ENCODE measurements around the gene YJEFN3. TPM values are rescaled to one million over a fixed set of nuclear protein-coding genes. Genes with fewer than 3 reads are reported as not detected.

YJEFN3 gene, protein sequence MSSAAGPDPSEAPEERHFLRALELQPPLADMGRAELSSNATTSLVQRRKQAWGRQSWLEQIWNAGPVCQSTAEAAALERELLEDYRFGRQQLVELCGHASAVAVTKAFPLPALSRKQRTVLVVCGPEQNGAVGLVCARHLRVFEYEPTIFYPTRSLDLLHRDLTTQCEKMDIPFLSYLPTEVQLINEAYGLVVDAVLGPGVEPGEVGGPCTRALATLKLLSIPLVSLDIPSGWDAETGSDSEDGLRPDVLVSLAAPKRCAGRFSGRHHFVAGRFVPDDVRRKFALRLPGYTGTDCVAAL
- total RNA-seq (10 to 100 TPM; 15.6 to 18.7 TPM), polyA plus RNA-seq (under 1 TPM in 1 of 2 donors, not detected in 1; 0.25 TPM)

DNA sequence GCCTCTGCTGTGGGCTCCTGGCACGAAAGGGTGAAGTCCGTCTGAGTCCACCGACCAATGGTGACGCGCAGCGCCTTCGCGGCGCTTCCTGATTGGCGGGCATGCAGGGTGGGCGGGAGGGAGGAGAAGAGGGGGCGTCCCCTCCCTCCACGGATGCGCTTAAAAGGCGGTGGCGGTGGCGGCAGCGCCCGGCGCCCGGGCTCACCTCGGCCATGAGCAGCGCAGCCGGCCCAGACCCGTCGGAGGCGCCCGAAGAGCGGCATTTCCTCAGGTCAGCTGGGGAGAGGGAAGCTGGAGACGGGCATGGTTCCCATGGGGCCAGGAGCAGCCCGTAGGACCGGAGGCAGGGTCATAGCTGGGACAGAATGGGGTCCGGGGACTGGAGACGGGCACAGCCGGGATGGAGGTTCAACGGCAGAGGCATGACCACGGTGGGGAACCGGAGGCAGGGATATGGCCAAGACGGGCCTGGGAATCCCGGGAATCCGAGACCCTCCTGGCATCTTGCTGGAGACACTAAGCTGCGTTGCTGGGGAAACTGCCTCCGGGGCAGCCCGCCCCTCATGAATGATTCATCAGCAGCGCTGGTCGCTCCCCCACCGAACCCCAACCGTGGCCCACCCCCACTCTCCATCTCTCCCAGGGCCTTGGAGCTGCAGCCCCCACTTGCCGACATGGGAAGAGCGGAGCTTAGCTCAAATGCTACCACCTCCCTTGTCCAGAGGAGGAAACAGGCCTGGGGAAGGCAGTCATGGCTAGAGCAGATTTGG, at the start of gene YJEFN3:
Gene YJEFN3, plus strand, starts transcription at position 191 of the 770 bp plus-strand sequence. Its CDS starts 22 bp downstream, at position 213.
- no peaks in the 10 kb centered on the region for H3K27me3 Mint-ChIP-seq
- H3K4me1 Mint-ChIP-seq, result peaks cover 3 to 16% (median 10%) of the 10 kb centered on the region in 4 donors
- intact Hi-C loops (cut with micrococcal nuclease), result no loop called here
- no peaks in the 10 kb centered on the region for H3K9me3 Mint-ChIP-seq
- Histone ChIP-seq H3K27ac (ENCODE audit: low read depth, low read length) (no peak within 1 kb of the TSS), H3K4me3 (ENCODE audit: low read length in 2 of 2) (no peak within 1 kb of the TSS), H3K4me1 (ENCODE audit: insufficient read depth, low read length) (peaks cover 12% of the 10 kb centered on the region), H3K27me3 (ENCODE audit: insufficient read depth, low read length) (no peaks in the 10 kb centered on the region), H3K36me3 (ENCODE audit: insufficient read depth, low read length) (peaks cover 25% of the 10 kb centered on the region), H3K9me3 (ENCODE audit: control insufficient read depth in 1 of 2, low read length in 2 of 2) (no peaks in the 10 kb centered on the region)
- H3K36me3 Mint-ChIP-seq, result peaks cover 9 to 37% of the 10 kb centered on the region in 2 donors
- no peak within 1 kb of the TSS for H3K4me3 Mint-ChIP-seq
- CTCF ChIA-PET (ENCODE audit: partially characterized antibody), result interaction anchor here (1.1 to 6.0 kb wide), 3 partner anchors 115 to 430 kb away, joined by 3 to 50 read pairs (median 3); partner anchors contain the start of gene GMIP
- POLR2A ChIA-PET (ENCODE audit: partially characterized antibody), result interaction anchor here (0.7 to 1.7 kb wide), 2 partner anchors 10 to 12 kb away, joined by 4 read pairs; no protein-coding TSS in a partner anchor
- H3K27ac Mint-ChIP-seq, result peak within 1 kb of the TSS in 4 of 7 donors; percentile 22 to 88 (median 80)
- no peak for DNase-seq

DNA sequence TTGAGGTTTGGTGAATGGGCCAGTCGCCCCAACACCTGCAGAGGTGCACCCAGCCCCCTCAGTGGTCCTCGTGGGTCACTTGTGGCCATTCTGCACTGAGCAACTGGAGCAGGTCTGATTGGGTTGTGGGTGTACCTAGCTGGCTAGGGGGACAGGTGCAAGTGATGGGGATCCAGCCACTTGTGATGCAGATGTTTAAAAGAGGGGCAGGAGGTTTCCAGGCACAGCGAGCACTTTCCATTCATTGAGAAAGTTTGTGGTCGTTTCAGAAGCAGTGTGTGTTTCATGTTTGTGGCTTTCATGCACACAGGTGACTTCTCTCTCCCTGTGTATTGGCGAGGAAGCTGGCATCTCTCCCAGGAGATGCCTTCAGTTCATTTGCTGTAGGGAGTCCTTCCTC, 48.0 kb upstream of the YJEFN3 start:
- no peaks in the 10 kb centered on the region for H3K27me3 Mint-ChIP-seq
- POLR2A ChIA-PET (ENCODE audit: partially characterized antibody), result interaction anchor here (2.0 kb wide), 1 partner anchor 75 kb away, joined by 7 read pairs; the partner anchor contains the start of gene GATAD2A
- H3K4me1 Mint-ChIP-seq, result peaks cover 31 to 81% (median 57%) of the 10 kb centered on the region in 4 donors
- H3K9me3 Mint-ChIP-seq, result no peaks in the 10 kb centered on the region
- peaks cover 65% of the 10 kb centered on the region for H3K4me1 ChIP-seq (ENCODE audit: insufficient read depth, low read length)
- no peaks in the 10 kb centered on the region for H3K9me3 ChIP-seq (ENCODE audit: control insufficient read depth in 1 of 2, low read length in 2 of 2)
- DNase-seq, result no peak
- peaks cover 11 to 40% of the 10 kb centered on the region in 2 donors for H3K36me3 Mint-ChIP-seq
- no peak overlapping the region for H3K27ac ChIP-seq (ENCODE audit: low read depth, low read length)
- no peak overlapping the region for H3K4me3 Mint-ChIP-seq
- H3K27me3 ChIP-seq (ENCODE audit: insufficient read depth, low read length), result no peaks in the 10 kb centered on the region
- no peak overlapping the region for H3K4me3 ChIP-seq (ENCODE audit: low read length in 2 of 2)
- H3K36me3 ChIP-seq (ENCODE audit: insufficient read depth, low read length), result peaks cover 15% of the 10 kb centered on the region
- CTCF ChIA-PET (ENCODE audit: partially characterized antibody), result interaction anchor here (0.8 to 1.9 kb wide), 4 partner anchors 10 to 66 kb away, joined by 3 to 8 read pairs (median 4); no protein-coding TSS in a partner anchor
- H3K27ac Mint-ChIP-seq, result peak overlapping the region in 6 of 7 donors; percentile 49 to 85 (median 72)
- intact Hi-C loops (cut with micrococcal nuclease), result no loop called here

DNA sequence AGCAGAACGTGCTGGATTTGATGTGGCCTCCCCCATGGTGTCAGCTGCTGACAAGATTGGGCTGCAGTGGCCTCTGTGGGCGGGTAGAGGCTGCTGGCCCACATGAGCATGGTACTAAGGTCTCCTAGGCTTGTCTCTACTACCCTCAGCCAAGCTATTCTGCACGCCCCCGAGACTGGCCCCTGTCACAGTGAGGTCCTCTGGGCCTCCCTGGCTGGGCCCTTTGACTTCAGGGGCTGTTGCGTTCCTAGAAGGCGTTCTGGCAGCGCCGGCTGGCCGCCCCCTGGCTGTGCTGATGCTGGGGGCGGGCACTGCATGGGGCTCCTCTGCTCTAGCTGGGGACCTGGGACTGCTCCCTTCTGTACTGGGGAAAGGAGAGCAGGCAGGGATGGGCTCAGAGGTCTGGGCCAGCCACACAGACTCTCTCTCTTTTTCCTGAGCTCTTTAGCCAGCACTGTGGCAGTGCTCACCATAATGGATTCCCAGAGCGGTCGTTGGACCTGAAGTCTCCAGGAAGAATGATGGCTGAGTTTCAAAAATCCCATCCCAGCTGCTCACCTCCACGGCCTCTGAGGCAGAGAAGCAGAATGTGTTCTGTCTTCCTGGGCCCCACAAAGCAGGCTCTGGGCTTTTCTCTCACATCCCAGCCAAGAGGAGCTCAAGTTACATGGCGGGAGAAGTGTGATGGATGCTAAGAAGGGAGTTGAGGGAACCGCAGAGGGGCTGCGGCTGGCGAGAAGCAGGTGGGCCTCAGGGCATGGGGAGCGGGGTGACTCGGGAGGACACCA, 45.7 kb upstream of the YJEFN3 start:
- H3K4me1 ChIP-seq (ENCODE audit: insufficient read depth, low read length), result peaks cover 65% of the 10 kb centered on the region
- H3K9me3 ChIP-seq (ENCODE audit: control insufficient read depth in 1 of 2, low read length in 2 of 2), result no peaks in the 10 kb centered on the region
- Mint-ChIP-seq H3K4me3 (no peak overlapping the region), H3K27me3 (no peaks in the 10 kb centered on the region), H3K4me1 (peaks cover 18 to 80% (median 52%) of the 10 kb centered on the region in 4 donors), H3K9me3 (no peaks in the 10 kb centered on the region), H3K27ac (peak overlapping the region; percentile 68 to 89 (median 69)), H3K36me3 (peaks cover 11 to 27% of the 10 kb centered on the region in 2 donors)
- no peaks in the 10 kb centered on the region for H3K27me3 ChIP-seq (ENCODE audit: insufficient read depth, low read length)
- H3K4me3 ChIP-seq (ENCODE audit: low read length in 2 of 2), result no peak overlapping the region
- DNase-seq, result no peak
- ChIA-PET POLR2A (ENCODE audit: partially characterized antibody) (interaction anchor here (1.4 to 4.1 kb wide), 2 partner anchors 23 to 78 kb away, joined by 3 to 20 read pairs; partner anchors contain the start of gene GATAD2A), CTCF (ENCODE audit: partially characterized antibody) (interaction anchor here (0.6 to 1.2 kb wide), 3 partner anchors 49 to 119 kb away, joined by 3 read pairs; no protein-coding TSS in a partner anchor)
- H3K36me3 ChIP-seq (ENCODE audit: insufficient read depth, low read length), result peaks cover 15% of the 10 kb centered on the region
- H3K27ac ChIP-seq (ENCODE audit: low read depth, low read length), result no peak overlapping the region
- intact Hi-C loops (cut with micrococcal nuclease), result no loop called here

DNA sequence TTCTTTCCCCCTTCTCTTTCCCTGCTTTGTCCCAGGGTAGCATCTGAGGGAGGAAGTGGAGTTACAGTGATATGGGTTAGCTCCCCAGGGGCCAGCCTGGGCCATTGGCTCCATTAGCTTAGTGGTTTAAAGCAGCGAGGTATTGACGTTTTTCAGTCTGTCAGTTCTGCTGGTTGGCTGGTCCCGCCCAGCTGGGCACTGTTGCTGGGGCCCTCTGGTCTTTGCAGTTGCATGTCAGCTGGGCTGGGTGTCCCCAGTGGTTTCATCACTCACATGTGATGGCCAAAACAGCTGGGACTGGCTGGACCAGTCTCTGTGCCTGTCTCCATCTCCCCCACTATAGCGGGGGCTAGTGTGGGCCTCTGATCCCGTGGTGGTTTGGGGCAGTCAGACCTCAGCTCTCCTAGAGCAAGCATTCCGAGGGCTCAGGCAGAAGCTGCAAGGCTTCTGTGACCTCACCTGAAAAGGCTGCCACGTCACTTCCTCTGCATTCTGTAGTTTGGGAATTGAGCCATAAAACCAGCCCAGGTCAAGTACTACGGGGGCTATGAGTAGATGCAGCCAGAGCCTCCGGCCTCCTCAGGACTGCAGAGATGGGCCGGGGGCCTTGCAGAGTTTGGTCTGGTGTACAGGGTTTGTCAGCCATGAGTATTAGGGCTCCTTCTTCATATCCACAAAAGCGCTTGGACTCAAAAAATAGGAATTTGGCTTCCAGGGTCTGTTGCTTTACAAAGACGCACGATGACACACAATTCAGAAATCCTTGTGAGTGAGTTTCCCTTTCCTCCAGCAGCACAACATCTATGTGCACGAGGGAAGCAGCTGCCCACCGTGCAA, 43.3 kb upstream of the YJEFN3 start:
- Histone ChIP-seq H3K27ac (ENCODE audit: low read depth, low read length) (peak overlapping the region; percentile 3), H3K4me3 (ENCODE audit: low read length in 2 of 2) (no peak overlapping the region), H3K36me3 (ENCODE audit: insufficient read depth, low read length) (peaks cover 10% of the 10 kb centered on the region), H3K9me3 (ENCODE audit: control insufficient read depth in 1 of 2, low read length in 2 of 2) (no peaks in the 10 kb centered on the region), H3K4me1 (ENCODE audit: insufficient read depth, low read length) (peaks cover 66% of the 10 kb centered on the region), H3K27me3 (ENCODE audit: insufficient read depth, low read length) (no peaks in the 10 kb centered on the region)
- POLR2A ChIA-PET (ENCODE audit: partially characterized antibody), result interaction anchor here (1.1 to 4.1 kb wide), 4 partner anchors 25 to 121 kb away, joined by 3 to 20 read pairs (median 4); partner anchors contain the start of gene GATAD2A
- Mint-ChIP-seq H3K9me3 (no peaks in the 10 kb centered on the region), H3K27ac (peak overlapping the region; percentile 49 to 100 (median 82)), H3K27me3 (no peaks in the 10 kb centered on the region), H3K4me3 (peak overlapping the region in 1 of 8 donors; percentile 25), H3K36me3 (peaks cover 3 to 27% of the 10 kb centered on the region in 2 donors), H3K4me1 (peaks cover 31 to 86% (median 60%) of the 10 kb centered on the region in 4 donors)
- no peak for DNase-seq
- intact Hi-C loops (cut with micrococcal nuclease), result loop anchor here (5.0 kb wide), 1 partner anchor 38 kb away; no protein-coding TSS in a partner anchor
- CTCF ChIA-PET (ENCODE audit: partially characterized antibody), result interaction anchor here (1.2 kb wide), 1 partner anchor 80 kb away, joined by 3 read pairs; the partner anchor contains the start of gene GATAD2A

DNA sequence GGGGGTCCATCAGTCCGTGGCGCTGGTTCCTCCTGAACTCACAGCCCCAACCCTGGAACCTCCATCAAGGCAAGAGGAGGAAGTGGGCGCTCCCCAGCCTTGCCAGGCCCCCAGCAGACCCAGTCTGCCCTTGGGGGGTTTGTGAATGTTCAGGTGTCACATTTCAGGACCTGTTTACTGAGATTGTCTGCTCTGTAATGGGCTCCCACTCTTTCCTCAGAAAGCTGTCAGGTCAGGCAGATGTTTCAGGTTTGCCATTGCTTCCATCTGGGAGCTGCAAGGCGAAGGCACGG, 42.8 kb upstream of the YJEFN3 start:
- Mint-ChIP-seq H3K27me3 (no peaks in the 10 kb centered on the region), H3K9me3 (no peaks in the 10 kb centered on the region), H3K36me3 (peaks cover 8 to 30% of the 10 kb centered on the region in 2 donors), H3K27ac (peak overlapping the region; percentile 49 to 100 (median 88)), H3K4me1 (peaks cover 32 to 86% (median 58%) of the 10 kb centered on the region in 4 donors), H3K4me3 (no peak overlapping the region)
- ChIA-PET CTCF (ENCODE audit: partially characterized antibody) (interaction anchor here (10.9 kb wide), 1 partner anchor 120 kb away, joined by 287 read pairs; no protein-coding TSS in a partner anchor), POLR2A (ENCODE audit: partially characterized antibody) (interaction anchor here (4.1 to 5.7 kb wide), 2 partner anchors 26 to 122 kb away, joined by 20 to 134 read pairs; no protein-coding TSS in a partner anchor)
- no peak for DNase-seq
- peaks cover 61% of the 10 kb centered on the region for H3K4me1 ChIP-seq (ENCODE audit: insufficient read depth, low read length)
- H3K9me3 ChIP-seq (ENCODE audit: control insufficient read depth in 1 of 2, low read length in 2 of 2), result no peaks in the 10 kb centered on the region
- no peak overlapping the region for H3K27ac ChIP-seq (ENCODE audit: low read depth, low read length)
- no peak overlapping the region for H3K4me3 ChIP-seq (ENCODE audit: low read length in 2 of 2)
- peaks cover 5% of the 10 kb centered on the region for H3K36me3 ChIP-seq (ENCODE audit: insufficient read depth, low read length)
- no peaks in the 10 kb centered on the region for H3K27me3 ChIP-seq (ENCODE audit: insufficient read depth, low read length)
- intact Hi-C loops (cut with micrococcal nuclease), result loop anchor here (5.0 kb wide), 1 partner anchor 39 kb away; no protein-coding TSS in a partner anchor
